ENCODE measurements around the gene PCDHGB6.
"Not testable (repeated sequence)": the region's sequence is repeated elsewhere in the genome, so short reads cannot be mapped to it uniquely, and the experiment has no call there.

PCDHGB6 gene

DNA sequence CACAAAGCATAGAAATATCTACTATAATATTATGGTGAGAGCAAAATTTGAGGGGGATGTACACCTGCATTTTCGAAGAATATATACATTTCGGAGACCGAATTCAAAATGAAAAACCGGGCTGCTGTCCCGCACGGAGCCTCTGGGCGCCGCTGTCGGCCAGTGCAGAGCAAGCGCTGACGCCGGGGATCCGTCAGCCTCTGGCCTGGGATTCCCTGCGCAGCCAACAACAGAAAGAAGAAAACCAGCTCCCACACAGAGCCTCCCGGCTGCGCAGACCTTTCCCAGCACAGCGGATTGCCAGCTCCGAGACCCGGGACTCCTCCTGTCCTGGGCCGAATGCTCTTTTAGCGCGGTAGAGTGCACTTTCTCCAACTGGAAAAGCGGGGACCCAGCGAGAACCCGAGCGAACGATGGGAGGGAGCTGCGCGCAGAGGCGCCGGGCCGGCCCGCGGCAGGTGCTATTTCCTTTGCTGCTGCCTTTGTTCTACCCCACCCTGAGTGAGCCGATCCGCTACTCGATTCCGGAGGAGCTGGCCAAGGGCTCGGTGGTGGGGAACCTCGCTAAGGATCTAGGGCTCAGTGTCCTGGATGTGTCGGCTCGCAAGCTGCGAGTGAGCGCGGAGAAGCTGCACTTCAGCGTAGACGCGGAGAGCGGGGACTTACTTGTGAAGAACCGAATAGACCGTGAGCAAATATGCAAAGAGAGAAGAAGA is at the start of gene PCDHGB6:
TSS of gene PCDHGB6 (plus strand) at position 232 of the 716 bp plus-strand sequence. CDS start at position 414, 182 bp downstream.
- peak; percentile 57 for DNase-seq (ENCODE audit: low spot score)

DNA sequence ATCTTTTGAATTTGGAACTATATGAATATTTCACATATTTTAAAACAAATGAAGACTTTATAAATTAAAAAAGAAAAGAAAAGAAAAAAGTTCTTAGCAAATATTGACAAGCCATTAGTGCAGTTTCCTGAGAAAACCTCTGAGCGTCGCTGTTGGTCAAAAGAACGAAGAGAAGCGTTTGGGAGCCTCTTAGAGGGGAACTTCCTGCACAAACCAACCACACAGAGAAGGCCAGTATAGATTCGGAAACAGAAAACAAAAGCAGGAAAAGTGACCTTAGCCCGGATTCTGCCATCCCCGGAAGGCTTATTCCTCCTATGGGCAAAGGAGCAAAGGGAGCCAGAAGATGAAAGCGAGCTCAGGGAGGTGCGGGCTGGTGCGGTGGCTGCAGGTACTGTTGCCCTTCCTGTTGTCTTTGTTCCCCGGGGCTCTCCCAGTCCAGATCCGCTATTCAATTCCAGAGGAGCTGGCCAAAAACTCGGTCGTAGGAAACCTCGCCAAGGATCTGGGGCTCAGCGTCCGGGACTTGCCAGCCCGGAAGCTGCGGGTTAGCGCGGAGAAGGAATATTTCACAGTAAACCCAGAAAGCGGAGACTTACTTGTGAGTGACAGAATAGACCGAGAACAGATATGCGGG is 47.9 kb upstream of the PCDHGB6 start, which contains the start of gene PCDHGB2:
TSS of gene PCDHGB2 (plus strand) at position 205 of the 637 bp plus-strand sequence. CDS start at position 347, 142 bp downstream.
- peak; percentile 27 for DNase-seq (ENCODE audit: low spot score)

DNA sequence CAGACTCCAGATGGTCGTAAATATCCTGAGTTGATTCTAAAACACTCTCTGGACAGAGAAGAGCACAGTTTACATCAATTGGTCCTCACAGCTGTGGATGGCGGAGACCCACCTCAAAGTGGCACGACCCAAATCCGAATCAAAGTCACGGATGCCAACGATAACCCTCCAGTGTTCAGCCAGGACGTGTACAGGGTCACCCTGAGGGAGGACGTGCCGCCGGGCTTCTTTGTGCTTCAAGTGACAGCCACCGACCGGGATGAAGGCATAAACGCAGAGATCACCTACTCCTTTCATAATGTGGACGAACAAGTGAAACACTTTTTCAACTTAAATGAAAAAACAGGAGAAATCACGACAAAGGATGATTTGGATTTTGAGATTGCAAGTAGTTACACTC is 47.1 kb upstream of the PCDHGB6 start:
- no peak for DNase-seq (ENCODE audit: low spot score)

DNA sequence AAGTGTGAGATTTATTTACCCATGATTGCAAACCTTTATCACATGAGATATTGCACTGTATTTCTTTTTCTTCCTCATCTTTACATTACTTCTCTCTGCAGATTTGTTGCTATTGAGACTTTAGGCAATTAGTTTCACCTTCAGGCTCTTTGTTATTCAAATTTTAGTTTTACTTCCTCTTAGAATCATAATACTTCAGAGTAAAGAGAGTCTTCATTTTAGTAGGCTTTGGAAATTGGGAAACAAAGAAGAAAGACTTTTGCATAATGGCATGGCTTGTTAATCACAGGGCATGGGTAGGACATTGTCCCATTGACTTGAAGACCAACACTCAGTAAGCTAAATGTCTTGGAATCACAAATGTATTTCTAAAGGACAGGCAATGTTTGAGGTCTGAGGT is 45.1 kb upstream of the PCDHGB6 start:
- no peak for DNase-seq (ENCODE audit: low spot score)

DNA sequence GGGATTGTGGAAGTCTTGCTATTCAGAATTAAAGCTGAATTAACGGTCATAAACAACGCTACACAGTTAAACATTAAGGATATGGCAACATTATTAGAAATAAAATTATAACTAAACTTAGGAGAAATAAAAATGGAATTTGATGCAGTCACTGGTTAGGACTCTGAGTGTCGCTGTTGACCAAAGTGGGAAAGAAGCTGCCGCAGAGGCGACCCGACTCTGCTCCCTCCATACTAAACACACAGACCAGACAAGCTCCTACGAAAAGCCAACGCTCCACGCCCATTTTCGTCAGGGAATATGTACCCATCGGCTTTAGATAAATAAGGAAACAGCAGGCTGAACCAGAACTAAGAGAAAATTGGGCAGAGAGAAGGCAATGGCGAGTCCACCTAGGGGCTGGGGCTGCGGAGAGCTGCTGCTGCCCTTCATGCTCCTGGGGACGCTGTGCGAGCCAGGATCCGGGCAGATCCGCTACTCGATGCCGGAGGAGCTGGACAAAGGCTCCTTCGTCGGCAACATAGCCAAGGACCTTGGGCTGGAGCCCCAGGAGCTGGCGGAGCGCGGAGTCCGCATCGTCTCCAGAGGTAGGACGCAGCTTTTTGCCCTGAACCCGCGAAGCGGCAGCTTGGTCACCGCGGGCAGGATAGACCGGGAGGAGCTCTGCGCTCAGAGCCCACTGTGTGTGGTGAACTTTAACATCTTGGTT is 43.7 kb upstream of the PCDHGB6 start, which contains the start of gene PCDHGA5:
TSS of gene PCDHGA5 (plus strand) at position 211 of the 709 bp plus-strand sequence. CDS start at position 380, 169 bp downstream.
- DNase-seq (ENCODE audit: low spot score), result peak; percentile 54

DNA sequence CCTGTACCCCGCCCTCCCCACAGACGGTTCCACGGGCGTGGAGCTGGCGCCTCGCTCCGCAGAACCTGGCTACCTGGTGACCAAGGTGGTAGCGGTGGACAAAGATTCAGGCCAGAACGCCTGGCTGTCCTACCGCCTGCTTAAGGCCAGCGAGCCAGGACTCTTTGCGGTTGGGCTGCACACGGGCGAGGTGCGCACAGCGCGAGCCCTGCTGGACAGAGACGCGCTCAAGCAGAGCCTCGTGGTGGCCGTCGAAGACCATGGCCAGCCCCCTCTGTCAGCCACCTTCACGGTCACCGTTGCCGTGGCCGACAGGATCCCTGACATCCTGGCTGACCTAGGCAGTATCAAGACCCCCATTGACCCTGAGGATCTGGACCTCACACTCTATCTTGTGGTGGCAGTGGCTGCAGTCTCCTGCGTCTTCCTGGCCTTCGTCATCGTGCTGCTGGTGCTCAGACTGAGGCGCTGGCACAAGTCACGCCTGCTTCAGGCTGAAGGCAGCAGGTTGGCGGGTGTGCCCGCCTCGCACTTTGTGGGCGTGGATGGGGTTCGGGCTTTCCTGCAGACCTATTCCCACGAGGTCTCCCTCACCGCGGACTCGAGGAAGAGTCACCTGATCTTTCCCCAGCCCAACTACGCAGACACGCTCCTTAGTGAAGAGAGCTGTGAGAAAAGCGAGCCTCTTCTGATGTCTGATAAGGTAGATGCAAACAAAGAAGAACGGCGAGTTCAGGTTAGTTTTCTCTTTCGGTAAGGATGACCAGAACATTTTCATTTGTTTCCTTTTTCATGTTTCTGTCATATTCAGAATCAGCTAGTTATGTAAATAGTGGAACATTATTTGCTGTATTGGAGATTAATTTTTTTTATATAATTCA is 41.6 kb upstream of the PCDHGB6 start:
- DNase-seq (ENCODE audit: low spot score), result no peak

DNA sequence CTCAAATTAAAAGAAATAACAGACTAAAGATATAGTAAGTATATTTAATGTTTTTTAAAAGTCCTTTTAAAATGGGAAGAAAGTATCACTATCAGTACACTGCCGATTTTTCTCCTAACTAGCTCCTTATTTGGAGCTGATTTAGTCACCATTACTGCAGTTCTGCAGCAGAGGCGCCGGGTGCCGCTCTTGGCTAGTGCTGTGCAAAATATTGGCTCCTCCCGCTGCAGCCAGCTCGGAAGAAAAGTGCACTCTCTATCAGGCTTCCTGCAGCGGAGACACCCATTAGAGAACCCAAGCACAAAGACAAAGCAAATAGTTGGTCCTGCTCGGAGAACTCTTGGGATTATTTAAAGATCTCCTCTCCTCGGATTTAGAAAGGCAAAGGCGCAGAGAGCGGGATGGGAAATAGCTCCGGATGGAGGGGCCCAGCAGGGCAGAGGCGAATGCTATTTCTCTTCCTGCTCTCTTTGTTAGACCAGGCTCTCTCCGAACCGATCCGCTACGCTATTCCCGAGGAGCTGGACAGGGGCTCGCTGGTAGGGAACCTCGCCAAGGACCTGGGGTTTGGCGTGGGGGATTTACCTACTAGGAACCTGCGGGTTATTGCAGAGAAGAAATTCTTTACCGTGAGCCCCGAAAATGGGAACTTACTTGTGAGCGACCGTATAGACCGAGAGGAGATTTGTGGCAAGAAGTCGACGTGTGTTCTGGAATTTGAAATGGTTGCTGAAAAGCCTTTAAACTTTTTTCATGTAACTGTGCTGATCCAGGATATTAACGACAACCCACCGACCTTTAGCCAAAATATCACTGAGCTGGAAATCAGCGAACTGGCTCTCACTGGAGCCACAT is 37.6 kb upstream of the PCDHGB6 start, which contains the start of gene PCDHGB3:
TSS of gene PCDHGB3 (plus strand) at position 249 of the 855 bp plus-strand sequence. CDS start at position 402, 153 bp downstream.
- peak; percentile 81 for DNase-seq (ENCODE audit: low spot score)

DNA sequence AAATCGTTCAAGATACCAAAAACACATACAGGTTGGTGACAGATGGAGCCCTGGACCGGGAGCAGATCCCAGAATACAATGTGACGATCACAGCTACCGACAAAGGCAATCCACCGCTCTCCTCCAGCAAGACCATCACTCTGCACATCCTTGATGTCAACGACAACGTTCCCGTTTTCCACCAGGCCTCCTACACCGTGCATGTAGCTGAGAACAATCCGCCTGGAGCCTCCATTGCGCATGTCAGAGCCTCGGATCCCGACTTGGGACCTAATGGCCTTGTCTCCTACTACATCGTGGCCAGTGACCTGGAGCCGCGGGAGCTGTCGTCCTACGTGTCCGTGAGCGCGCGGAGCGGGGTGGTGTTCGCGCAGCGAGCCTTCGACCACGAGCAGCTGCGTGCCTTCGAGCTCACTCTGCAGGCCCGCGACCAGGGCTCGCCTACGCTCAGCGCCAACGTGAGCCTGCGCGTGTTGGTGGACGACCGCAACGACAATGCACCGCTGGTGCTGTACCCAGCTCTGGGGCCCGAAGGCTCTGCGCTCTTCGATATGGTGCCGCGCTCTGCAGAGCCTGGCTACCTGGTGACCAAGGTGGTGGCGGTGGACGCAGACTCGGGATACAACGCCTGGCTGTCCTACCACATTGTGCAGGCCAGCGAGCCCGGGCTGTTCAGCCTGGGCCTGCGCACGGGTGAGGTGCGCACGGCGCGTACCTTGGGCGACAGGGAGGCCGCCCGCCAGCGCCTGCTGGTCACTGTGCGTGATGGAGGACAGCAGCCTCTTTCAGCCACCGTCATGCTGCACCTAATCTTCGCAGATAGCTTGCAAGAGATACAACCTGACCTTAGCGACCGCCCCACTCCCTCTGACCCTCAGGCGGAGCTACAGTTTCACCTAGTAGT is 36.0 kb upstream of the PCDHGB6 start:
- no peak for DNase-seq (ENCODE audit: low spot score)

DNA sequence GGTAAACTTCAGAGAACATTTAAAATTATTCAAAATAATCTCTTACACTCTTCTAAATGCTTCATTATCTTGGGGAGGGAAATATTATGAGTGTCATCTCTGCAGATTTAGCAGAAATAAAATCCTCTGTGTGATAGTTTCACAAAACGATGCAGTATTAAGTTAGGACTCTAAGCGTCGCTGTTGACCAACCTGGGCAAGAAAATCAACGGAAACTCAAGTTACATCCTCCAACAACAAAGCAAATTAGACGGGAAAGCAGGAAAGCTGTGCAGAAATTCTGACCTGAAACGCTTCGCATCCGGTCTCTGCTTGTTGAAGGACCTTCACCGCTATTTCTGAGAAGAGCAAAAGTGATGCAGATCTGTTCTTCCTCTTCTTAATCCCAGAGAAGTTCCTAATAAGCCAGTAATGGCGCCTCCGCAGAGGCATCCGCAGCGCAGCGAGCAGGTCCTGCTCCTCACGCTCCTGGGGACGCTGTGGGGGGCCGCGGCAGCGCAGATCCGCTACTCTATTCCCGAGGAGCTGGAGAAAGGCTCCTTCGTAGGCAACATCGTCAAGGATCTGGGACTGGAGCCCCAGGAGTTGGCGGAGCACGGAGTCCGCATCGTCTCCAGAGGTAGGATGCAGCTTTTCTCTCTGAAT is 34.0 kb upstream of the PCDHGB6 start, which contains the start of gene PCDHGA6:
TSS of gene PCDHGA6 (plus strand) at position 219 of the 645 bp plus-strand sequence. CDS start at position 412, 193 bp downstream.
- peak; percentile 29 for DNase-seq (ENCODE audit: low spot score)

DNA sequence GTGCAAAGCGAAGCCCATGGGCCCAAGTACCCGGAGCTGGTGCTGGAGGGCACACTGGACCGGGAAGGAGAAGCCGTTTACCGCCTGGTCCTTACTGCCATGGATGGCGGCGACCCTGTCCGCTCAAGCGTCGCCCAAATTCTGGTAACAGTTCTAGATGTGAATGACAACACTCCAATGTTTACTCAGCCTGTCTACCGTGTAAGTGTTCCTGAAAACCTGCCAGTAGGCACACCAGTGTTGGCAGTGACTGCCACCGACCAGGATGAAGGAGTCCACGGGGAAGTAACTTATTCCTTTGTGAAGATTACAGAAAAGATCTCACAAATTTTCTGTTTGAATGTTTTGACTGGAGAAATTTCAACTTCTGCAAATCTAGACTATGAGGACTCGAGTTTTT is 33.2 kb upstream of the PCDHGB6 start:
- no peak for DNase-seq (ENCODE audit: low spot score)

DNA sequence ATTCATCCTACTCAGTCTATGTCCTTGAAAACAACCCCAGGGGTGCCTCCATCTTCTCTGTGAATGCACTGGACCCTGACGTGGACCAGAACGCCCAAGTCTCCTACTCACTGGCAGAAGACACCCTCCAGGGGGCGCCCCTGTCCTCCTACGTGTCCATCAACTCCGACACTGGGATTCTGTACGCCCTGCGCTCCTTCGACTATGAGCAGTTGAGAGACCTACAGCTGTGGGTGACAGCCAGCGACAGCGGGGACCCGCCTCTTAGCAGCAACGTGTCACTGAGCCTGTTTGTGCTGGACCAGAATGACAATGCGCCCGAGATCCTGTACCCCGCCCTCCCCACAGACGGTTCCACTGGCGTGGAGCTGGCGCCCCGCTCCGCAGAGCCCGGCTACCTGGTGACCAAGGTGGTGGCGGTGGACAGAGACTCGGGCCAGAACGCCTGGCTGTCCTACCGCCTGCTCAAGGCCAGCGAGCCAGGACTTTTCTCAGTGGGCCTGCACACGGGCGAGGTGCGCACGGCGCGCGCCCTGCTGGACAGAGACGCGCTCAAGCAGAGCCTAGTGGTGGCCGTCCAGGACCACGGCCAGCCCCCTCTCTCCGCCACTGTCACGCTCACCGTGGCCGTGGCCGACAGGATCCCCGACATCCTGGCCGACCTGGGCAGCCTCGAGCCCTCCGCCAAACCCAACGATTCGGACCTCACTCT is 32.2 kb upstream of the PCDHGB6 start:
- not testable (repeated sequence) for DNase-seq (ENCODE audit: low spot score)

DNA sequence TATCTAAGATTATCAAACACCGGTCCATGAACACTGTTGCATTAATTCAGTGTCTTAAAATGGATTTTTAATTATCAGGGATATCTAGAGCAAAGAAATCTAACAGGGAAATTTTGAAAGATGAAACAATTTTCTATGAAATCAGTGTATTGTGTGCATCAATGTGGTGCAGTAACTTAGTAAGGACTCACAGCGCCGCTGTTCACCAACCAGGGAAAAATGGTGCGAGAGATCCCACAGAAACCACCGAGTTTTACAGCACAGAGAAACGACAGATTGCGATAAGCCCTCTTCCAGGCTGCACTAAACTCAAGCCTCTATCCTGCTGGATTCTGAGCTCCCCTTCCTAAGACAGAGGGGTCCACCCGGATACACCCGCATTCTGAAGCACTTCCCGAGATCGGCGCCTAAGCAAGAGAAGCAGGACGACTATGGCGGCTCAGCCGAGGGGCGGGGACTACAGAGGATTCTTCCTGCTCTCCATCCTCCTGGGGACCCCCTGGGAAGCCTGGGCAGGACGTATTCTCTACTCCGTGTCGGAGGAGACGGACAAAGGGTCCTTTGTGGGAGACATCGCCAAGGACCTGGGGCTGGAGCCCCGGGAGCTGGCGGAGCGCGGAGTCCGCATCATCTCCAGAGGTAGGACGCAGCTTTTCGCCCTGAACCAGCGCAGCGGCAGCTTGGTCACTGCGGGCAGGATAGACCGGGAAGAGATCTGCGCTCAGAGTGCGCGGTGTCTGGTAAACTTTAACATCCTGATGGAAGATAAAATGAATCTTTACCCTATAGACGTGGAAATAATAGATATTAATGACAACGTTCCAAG is 25.1 kb upstream of the PCDHGB6 start, which contains the start of gene PCDHGA7:
TSS of gene PCDHGA7 (plus strand) at position 274 of the 826 bp plus-strand sequence. CDS start at position 432, 158 bp downstream.
- DNase-seq (ENCODE audit: low spot score), result peak; percentile 46

DNA sequence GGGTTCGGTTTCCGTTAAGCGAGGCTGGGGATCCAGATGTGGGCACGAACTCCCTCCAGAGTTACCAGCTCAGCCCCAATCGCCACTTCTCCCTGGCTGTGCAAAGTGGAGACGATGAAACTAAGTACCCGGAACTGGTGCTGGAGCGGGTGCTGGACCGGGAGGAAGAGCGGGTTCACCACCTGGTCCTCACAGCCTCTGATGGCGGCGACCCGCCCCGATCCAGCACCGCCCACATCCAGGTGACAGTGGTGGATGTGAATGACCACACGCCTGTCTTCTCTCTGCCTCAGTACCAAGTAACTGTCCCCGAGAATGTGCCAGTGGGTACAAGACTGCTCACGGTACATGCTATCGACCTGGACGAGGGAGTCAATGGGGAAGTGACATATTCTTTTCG is 24.5 kb upstream of the PCDHGB6 start:
- no peak for DNase-seq (ENCODE audit: low spot score)

DNA sequence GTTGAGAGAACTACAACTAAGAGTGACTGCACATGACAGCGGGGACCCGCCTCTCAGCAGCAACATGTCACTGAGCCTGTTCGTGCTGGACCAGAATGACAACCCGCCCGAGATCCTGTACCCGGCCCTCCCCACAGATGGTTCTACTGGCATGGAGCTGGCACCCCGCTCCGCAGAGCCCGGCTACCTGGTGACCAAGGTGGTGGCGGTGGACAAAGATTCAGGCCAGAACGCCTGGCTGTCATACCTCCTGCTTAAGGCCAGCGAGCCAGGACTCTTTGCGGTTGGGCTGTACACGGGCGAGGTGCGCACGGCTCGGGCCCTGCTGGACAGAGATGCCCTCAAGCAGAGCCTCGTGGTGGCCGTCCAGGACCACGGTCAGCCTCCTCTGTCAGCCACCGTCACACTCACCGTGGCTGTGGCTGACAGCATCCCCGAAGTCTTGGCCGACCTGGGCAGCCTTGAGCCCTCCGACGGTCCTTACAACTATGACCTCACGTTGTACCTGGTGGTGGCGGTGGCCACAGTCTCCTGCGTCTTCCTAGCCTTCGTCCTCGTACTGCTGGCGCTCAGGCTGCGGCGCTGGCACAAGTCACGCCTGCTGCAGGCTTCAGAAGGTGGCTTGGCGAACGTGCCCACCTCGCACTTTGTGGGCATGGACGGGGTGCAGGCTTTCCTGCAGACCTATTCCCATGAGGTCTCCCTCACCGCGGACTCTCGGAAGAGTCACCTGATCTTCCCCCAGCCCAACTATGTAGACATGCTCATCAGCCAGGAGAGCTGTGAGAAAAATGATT is 23.2 kb upstream of the PCDHGB6 start:
- DNase-seq (ENCODE audit: low spot score), result no peak

DNA sequence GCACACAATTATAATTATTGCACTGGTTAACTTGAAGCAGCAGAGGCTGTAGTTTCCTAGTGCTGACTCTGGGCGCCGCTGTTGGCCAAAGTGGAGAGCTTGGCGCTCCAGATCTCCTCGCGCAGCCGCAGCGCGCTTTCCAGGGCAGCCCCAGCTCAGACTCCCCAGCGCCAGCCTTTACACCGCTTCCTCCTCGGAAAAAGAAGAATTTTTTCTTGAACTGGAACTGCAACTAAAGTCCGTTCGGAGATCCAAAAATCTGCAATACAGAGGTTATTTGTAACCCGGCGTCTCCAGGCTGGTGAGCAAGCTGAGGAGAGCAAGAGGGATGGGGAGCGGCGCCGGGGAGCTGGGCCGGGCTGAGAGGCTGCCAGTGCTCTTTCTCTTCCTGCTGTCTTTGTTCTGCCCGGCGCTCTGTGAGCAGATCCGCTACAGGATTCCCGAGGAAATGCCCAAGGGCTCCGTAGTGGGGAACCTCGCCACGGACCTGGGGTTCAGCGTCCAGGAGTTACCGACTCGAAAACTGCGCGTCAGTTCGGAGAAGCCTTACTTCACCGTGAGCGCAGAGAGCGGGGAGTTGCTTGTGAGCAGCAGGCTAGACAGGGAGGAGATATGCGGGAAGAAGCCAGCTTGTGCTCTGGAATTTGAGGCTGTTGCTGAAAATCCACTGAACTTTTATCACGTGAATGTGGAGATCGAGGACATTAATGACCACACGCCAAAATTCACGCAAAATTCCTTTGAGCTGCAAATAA is 20.1 kb upstream of the PCDHGB6 start, which contains the start of gene PCDHGB4:
TSS of gene PCDHGB4 (plus strand) at position 142 of the 755 bp plus-strand sequence. CDS start at position 329, 187 bp downstream.
- DNase-seq (ENCODE audit: low spot score), result peak; percentile 62

All from AG20443 (cell line).